HEK293 (cell line): ENCODE measurements around the gene UBL5.

ENCODE experiments used
- GFI1B ChIP-seq: fragments of 450-650 bp; formaldehyde crosslinking; IDR thresholded peaks from 2 replicates; pipeline ENCODE4 v1.5.1; 2016; ENCODE audit warnings: missing biosample characterization, missing genetic modification characterization
- GLI4 ChIP-seq: fragments of 450-650 bp; formaldehyde crosslinking; IDR thresholded peaks from 2 replicates; pipeline ENCODE4 v1.5.1; 2016; ENCODE audit warnings: missing biosample characterization, missing genetic modification characterization
- KLF1 ChIP-seq: fragments of 450-650 bp; formaldehyde crosslinking; IDR thresholded peaks from 2 replicates; pipeline ENCODE4 v1.5.1; 2016; ENCODE audit warnings: missing biosample characterization, missing genetic modification characterization
- OSR2 ChIP-seq: fragments of 450-650 bp; formaldehyde crosslinking; IDR thresholded peaks from 2 replicates; pipeline ENCODE4 v1.5.1; 2016; ENCODE audit warnings: missing biosample characterization, missing genetic modification characterization
- PRDM6 ChIP-seq: fragments of 450-650 bp; formaldehyde crosslinking; IDR thresholded peaks from 2 replicates; pipeline ENCODE4 v1.5.1; 2017; ENCODE audit warnings: missing biosample characterization, missing genetic modification characterization
- REPIN1 ChIP-seq: fragments of 450-650 bp; formaldehyde crosslinking; IDR thresholded peaks from 2 replicates; pipeline ENCODE4 v1.5.1; 2017; ENCODE audit warnings: missing biosample characterization, missing genetic modification characterization, low read depth
- YY2 ChIP-seq: fragments of 450-650 bp; formaldehyde crosslinking; IDR thresholded peaks from 2 replicates; pipeline ENCODE4 v1.5.1; 2016; ENCODE audit warnings: missing biosample characterization, missing genetic modification characterization
- ZBTB17 ChIP-seq: fragments of 450-650 bp; formaldehyde crosslinking; IDR thresholded peaks from 2 replicates; pipeline ENCODE4 v1.5.1; 2016; ENCODE audit warnings: missing biosample characterization, missing genetic modification characterization
- ZBTB21 ChIP-seq: fragments of 450-650 bp; formaldehyde crosslinking; IDR thresholded peaks from 2 replicates; pipeline ENCODE4 v1.5.1; 2017; ENCODE audit warnings: missing biosample characterization, missing genetic modification characterization
- ZIC2 ChIP-seq: fragments of 450-650 bp; formaldehyde crosslinking; IDR thresholded peaks from 2 replicates; pipeline ENCODE4 v1.5.1; 2016; ENCODE audit warnings: missing biosample characterization, missing genetic modification characterization
- ZNF155 ChIP-seq: fragments of 450-650 bp; formaldehyde crosslinking; IDR thresholded peaks from 2 replicates; pipeline ENCODE4 v1.5.1; 2016; ENCODE audit warnings: missing biosample characterization, missing genetic modification characterization
- ZNF184 ChIP-seq: fragments of 450-650 bp; IDR thresholded peaks from 2 replicates; pipeline ENCODE4 v1.5.1; 2018; ENCODE audit warnings: missing biosample characterization, mild to moderate bottlenecking, missing genetic modification characterization
- ZNF211 ChIP-seq: fragments of 450-650 bp; formaldehyde crosslinking; IDR thresholded peaks from 2 replicates; pipeline ENCODE4 v1.5.1; 2016; ENCODE audit warnings: low read depth, missing biosample characterization, missing genetic modification characterization
- ZNF223 ChIP-seq: fragments of 450-650 bp; formaldehyde crosslinking; IDR thresholded peaks from 2 replicates; pipeline ENCODE4 v1.5.1; 2016; ENCODE audit warnings: missing biosample characterization, missing genetic modification characterization
- ZNF24 ChIP-seq: fragments of 450-650 bp; formaldehyde crosslinking; IDR thresholded peaks from 2 replicates; pipeline ENCODE4 v1.5.1; 2016; ENCODE audit warnings: missing biosample characterization, missing genetic modification characterization
- ZNF280C ChIP-seq: fragments of 450-650 bp; formaldehyde crosslinking; IDR thresholded peaks from 2 replicates; pipeline ENCODE4 v1.5.1; 2016; ENCODE audit warnings: missing biosample characterization, missing genetic modification characterization
- ZNF404 ChIP-seq: fragments of 450-650 bp; formaldehyde crosslinking; IDR thresholded peaks from 2 replicates; pipeline ENCODE4 v1.5.1; 2017; ENCODE audit warnings: missing biosample characterization, missing genetic modification characterization
- ZNF426 ChIP-seq: fragments of 450-650 bp; formaldehyde crosslinking; IDR thresholded peaks from 2 replicates; pipeline ENCODE4 v1.5.1; 2017; ENCODE audit warnings: missing biosample characterization, missing genetic modification characterization, mild to moderate bottlenecking, inconsistent platforms, moderate library complexity
- ZNF530 ChIP-seq: fragments of 450-650 bp; formaldehyde crosslinking; IDR thresholded peaks from 2 replicates; pipeline ENCODE4 v1.5.1; 2016; ENCODE audit warnings: low read depth, missing biosample characterization, missing genetic modification characterization
- ZNF580 ChIP-seq: fragments of 450-650 bp; formaldehyde crosslinking; IDR thresholded peaks from 2 replicates; pipeline ENCODE4 v1.5.1; 2016; ENCODE audit warnings: missing biosample characterization, missing genetic modification characterization
- ZNF626 ChIP-seq: fragments of 450-650 bp; sonication (Bioruptor Pico); formaldehyde crosslinking; IDR thresholded peaks from 2 replicates; pipeline ENCODE4 v1.5.1; 2018; ENCODE audit warnings: missing biosample characterization, missing genetic modification characterization, inconsistent platforms
- ZNF654 ChIP-seq: fragments of 450-650 bp; formaldehyde crosslinking; IDR thresholded peaks from 2 replicates; pipeline ENCODE4 v1.5.1; 2016; ENCODE audit warnings: low read depth, missing biosample characterization, missing genetic modification characterization
- ZNF677 ChIP-seq: fragments of 450-650 bp; IDR thresholded peaks from 2 replicates; pipeline ENCODE4 v1.5.0; 2018; ENCODE audit warnings: missing biosample characterization, mild to moderate bottlenecking, missing genetic modification characterization, moderate library complexity
- ZNF692 ChIP-seq: fragments of 450-650 bp; formaldehyde crosslinking; IDR thresholded peaks from 2 replicates; pipeline ENCODE4 v1.5.1; 2016; ENCODE audit warnings: missing biosample characterization, missing genetic modification characterization
- ZNF707 ChIP-seq: fragments of 450-650 bp; formaldehyde crosslinking; IDR thresholded peaks from 2 replicates; pipeline ENCODE4 v1.5.1; 2016; ENCODE audit warnings: missing biosample characterization, missing genetic modification characterization
- ZNF768 ChIP-seq: fragments of 450-650 bp; formaldehyde crosslinking; IDR thresholded peaks from 2 replicates; pipeline ENCODE4 v1.5.1; 2018; ENCODE audit warnings: missing biosample characterization, mild to moderate bottlenecking, missing genetic modification characterization
- ZNF785 ChIP-seq: fragments of 450-650 bp; formaldehyde crosslinking; IDR thresholded peaks from 2 replicates; pipeline ENCODE4 v1.5.1; 2016; ENCODE audit warnings: missing biosample characterization, missing genetic modification characterization
- ZNF792 ChIP-seq: fragments of 450-650 bp; formaldehyde crosslinking; IDR thresholded peaks from 2 replicates; pipeline ENCODE4 v1.5.1; 2016; ENCODE audit warnings: missing biosample characterization, missing genetic modification characterization
- ZNF830 ChIP-seq: fragments of 450-650 bp; IDR thresholded peaks from 2 replicates; pipeline ENCODE4 v1.5.0; 2018; ENCODE audit warnings: missing biosample characterization, missing genetic modification characterization, low read depth, mild to moderate bottlenecking, moderate library complexity
- TF ChIP-seq, protein P1 (sequence below): fragments of 450-650 bp; formaldehyde crosslinking; IDR thresholded peaks from 2 replicates; pipeline ENCODE4 v1.5.1; 2016; ENCODE audit warnings: missing biosample characterization, missing genetic modification characterization
- TF ChIP-seq, protein P2 (sequence below): fragments of 450-650 bp; formaldehyde crosslinking; IDR thresholded peaks from 2 replicates; pipeline ENCODE4 v1.5.1; 2016; ENCODE audit warnings: missing biosample characterization, missing genetic modification characterization
- TF ChIP-seq, protein P3 (sequence below): fragments of 450-650 bp; formaldehyde crosslinking; IDR thresholded peaks from 2 replicates; pipeline ENCODE4 v1.5.1; 2016; ENCODE audit warnings: missing biosample characterization, missing genetic modification characterization

Gene UBL5

GRCh38 chr19:9847087-9847671, 19.5 kb downstream of the UBL5 start (continued):
- TF ChIP-seq PRDM6 (tag by site-specific recombination) (no peak), ZNF155 (tag by site-specific recombination) (no peak), ZNF626 (tag by site-specific recombination) (no peak), ZNF426 (no peak), ZNF530 (no peak), ZNF707 (tag by site-specific recombination) (no peak), ZNF768 (no peak), ZBTB21 (tag by site-specific recombination) (0 out of 2 replicates have a peak, but pooled peaks have one; percentile 28), ZNF184 (tag by site-specific recombination) (no peak), YY2 (tag by site-specific recombination) (no peak), ZNF830 (tag by site-specific recombination) (no peak), ZNF792 (tag by site-specific recombination) (no peak), ZBTB17 (0 out of 2 replicates have a peak, but pooled peaks have one; percentile 1), ZNF692 (peak; percentile 70), GLI4 (tag by site-specific recombination) (0 out of 2 replicates have a peak, but pooled peaks have one; percentile 14), ZNF404 (tag by site-specific recombination) (no peak), ZNF211 (no peak), GFI1B (no peak), REPIN1 (tag by site-specific recombination) (no peak), ZNF677 (tag by site-specific recombination) (no peak), ZNF24 (no peak), ZNF223 (no peak), ZNF280C (tag by site-specific recombination) (no peak), OSR2 (tag by site-specific recombination) (peak; percentile 82), ZNF654 (tag by site-specific recombination) (peak; percentile 70), ZIC2 (tag by site-specific recombination) (peak; percentile 98), ZNF580 (tag by site-specific recombination) (no peak), ZNF785 (tag by site-specific recombination) (no peak), KLF1 (peak; percentile 42)
- TF ChIP-seq, protein P1, sequence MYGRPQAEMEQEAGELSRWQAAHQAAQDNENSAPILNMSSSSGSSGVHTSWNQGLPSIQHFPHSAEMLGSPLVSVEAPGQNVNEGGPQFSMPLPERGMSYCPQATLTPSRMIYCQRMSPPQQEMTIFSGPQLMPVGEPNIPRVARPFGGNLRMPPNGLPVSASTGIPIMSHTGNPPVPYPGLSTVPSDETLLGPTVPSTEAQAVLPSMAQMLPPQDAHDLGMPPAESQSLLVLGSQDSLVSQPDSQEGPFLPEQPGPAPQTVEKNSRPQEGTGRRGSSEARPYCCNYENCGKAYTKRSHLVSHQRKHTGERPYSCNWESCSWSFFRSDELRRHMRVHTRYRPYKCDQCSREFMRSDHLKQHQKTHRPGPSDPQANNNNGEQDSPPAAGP (tag by site-specific recombination), result peak; percentile 66; the same call in 1 of the 2 replicates
- TF ChIP-seq, protein P2, sequence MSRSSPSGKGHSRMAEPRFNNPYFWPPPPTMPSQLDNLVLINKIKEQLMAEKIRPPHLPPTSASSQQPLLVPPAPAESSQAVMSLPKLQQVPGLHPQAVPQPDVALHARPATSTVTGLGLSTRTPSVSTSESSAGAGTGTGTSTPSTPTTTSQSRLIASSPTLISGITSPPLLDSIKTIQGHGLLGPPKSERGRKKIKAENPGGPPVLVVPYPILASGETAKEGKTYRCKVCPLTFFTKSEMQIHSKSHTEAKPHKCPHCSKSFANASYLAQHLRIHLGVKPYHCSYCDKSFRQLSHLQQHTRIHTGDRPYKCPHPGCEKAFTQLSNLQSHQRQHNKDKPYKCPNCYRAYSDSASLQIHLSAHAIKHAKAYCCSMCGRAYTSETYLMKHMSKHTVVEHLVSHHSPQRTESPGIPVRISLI (tag by site-specific recombination), result no peak
- TF ChIP-seq, protein P3, sequence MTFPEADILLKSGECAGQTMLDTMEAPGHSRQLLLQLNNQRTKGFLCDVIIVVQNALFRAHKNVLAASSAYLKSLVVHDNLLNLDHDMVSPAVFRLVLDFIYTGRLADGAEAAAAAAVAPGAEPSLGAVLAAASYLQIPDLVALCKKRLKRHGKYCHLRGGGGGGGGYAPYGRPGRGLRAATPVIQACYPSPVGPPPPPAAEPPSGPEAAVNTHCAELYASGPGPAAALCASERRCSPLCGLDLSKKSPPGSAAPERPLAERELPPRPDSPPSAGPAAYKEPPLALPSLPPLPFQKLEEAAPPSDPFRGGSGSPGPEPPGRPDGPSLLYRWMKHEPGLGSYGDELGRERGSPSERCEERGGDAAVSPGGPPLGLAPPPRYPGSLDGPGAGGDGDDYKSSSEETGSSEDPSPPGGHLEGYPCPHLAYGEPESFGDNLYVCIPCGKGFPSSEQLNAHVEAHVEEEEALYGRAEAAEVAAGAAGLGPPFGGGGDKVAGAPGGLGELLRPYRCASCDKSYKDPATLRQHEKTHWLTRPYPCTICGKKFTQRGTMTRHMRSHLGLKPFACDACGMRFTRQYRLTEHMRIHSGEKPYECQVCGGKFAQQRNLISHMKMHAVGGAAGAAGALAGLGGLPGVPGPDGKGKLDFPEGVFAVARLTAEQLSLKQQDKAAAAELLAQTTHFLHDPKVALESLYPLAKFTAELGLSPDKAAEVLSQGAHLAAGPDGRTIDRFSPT (tag by site-specific recombination), result peak; percentile 22; the same call in 1 of the 2 replicates
